ENCODE measurements around the gene RGS12.

GRCh38 chr4:3252480-3252828 is 40.4 kb upstream of the RGS12 start:
- TF ChIP-seq, protein P1, sequence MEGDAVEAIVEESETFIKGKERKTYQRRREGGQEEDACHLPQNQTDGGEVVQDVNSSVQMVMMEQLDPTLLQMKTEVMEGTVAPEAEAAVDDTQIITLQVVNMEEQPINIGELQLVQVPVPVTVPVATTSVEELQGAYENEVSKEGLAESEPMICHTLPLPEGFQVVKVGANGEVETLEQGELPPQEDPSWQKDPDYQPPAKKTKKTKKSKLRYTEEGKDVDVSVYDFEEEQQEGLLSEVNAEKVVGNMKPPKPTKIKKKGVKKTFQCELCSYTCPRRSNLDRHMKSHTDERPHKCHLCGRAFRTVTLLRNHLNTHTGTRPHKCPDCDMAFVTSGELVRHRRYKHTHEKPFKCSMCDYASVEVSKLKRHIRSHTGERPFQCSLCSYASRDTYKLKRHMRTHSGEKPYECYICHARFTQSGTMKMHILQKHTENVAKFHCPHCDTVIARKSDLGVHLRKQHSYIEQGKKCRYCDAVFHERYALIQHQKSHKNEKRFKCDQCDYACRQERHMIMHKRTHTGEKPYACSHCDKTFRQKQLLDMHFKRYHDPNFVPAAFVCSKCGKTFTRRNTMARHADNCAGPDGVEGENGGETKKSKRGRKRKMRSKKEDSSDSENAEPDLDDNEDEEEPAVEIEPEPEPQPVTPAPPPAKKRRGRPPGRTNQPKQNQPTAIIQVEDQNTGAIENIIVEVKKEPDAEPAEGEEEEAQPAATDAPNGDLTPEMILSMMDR (conservative IDR thresholded peaks at IDR 0.05): no peak
- TF ChIP-seq ZFX (IDR thresholded peaks at IDR 0.05): no peak

All from C4-2B (cell line).